Measurements from ENCODE around the gene USP24. TPM values are rescaled to one million over a fixed set of nuclear protein-coding genes. Genes with fewer than 3 reads are reported as not detected.

Gene USP24
- total RNA-seq, 2 donors from 2014 or later = 47.8 to 58.5 TPM

DNA sequence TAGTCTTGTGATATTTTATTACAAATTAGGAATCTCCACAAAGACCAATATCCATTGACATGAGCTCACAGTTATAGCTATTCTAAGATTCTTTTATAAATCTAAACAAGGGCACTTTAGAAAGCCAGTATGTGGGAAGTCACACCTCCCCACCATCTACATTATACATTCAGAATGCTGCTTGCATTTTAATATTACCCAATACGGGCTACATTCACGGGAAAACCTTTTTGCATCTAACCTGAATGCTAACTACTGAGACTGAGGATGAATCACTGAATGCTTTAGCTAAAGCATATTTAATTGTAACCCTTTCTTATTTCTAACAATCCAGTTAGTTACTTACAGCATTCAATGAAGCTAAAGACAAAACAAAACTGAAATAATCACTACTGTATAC, 122.7 kb downstream of the USP24 start:
- DNase-seq (ENCODE audit: low spot score) (no peak), ATAC-seq (ENCODE audit: insufficient number of reproducible peaks, low FRiP score, low read depth) (no peak)
- no peaks in the 10 kb centered on the region for H3K9me3 ChIP-seq
- H3K4me3 ChIP-seq = no peak overlapping the region
- TF ChIP-seq, protein P1, sequence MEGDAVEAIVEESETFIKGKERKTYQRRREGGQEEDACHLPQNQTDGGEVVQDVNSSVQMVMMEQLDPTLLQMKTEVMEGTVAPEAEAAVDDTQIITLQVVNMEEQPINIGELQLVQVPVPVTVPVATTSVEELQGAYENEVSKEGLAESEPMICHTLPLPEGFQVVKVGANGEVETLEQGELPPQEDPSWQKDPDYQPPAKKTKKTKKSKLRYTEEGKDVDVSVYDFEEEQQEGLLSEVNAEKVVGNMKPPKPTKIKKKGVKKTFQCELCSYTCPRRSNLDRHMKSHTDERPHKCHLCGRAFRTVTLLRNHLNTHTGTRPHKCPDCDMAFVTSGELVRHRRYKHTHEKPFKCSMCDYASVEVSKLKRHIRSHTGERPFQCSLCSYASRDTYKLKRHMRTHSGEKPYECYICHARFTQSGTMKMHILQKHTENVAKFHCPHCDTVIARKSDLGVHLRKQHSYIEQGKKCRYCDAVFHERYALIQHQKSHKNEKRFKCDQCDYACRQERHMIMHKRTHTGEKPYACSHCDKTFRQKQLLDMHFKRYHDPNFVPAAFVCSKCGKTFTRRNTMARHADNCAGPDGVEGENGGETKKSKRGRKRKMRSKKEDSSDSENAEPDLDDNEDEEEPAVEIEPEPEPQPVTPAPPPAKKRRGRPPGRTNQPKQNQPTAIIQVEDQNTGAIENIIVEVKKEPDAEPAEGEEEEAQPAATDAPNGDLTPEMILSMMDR (IDR thresholded peaks at IDR 0.05) = no peak
- H3K27ac ChIP-seq = no peak overlapping the region
- H3K36me3 ChIP-seq = peaks cover 63% of the 10 kb centered on the region
- H3K27me3 ChIP-seq (replicated peaks; ENCODE audit: insufficient read depth) = no peaks in the 10 kb centered on the region
- no peaks in the 10 kb centered on the region for H3K4me1 ChIP-seq (ENCODE audit: control insufficient read depth in 1 of 2, low read depth in 2 of 2)

- H3K36me3 ChIP-seq = peaks cover 58% of the 10 kb centered on the region
- H3K4me1 ChIP-seq (ENCODE audit: control insufficient read depth in 1 of 2, low read depth in 2 of 2) = no peaks in the 10 kb centered on the region
- no peak for ATAC-seq (ENCODE audit: insufficient number of reproducible peaks, low FRiP score, low read depth)
- no peak for DNase-seq (ENCODE audit: low spot score)
- no peak overlapping the region for H3K4me3 ChIP-seq
- TF ChIP-seq, protein P1 (IDR thresholded peaks at IDR 0.05) = no peak
- H3K27me3 ChIP-seq (replicated peaks; ENCODE audit: insufficient read depth) = no peaks in the 10 kb centered on the region
- H3K27ac ChIP-seq = no peak overlapping the region
- no peaks in the 10 kb centered on the region for H3K9me3 ChIP-seq
Observed at GRCh38 chr1:55089683-55090082, 125.5 kb downstream of the USP24 start.

DNA sequence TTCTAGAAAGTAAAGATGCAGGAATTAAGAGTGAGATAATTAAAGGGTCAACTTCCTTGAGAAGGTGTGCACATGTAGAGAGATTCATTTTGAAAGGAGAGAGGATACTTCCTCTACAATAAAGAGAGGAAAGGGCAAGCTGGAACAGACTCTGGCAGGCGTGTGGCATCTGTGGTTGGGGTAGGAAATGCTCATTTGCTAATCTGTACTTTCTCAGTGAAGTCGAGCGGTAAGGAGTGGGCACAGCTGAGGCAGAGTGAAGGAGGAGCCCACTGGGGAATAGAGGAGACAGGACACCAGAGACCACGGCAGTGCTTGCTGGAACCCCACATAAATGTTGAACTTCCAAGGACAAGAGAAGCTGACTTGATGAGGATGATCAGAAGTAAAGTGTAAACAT, 126.8 kb downstream of the USP24 start:
- Histone ChIP-seq H3K9me3 (no peaks in the 10 kb centered on the region), H3K4me3 (no peak overlapping the region), H3K27me3 (replicated peaks; ENCODE audit: insufficient read depth) (no peaks in the 10 kb centered on the region), H3K27ac (no peak overlapping the region), H3K36me3 (peaks cover 57% of the 10 kb centered on the region), H3K4me1 (ENCODE audit: control insufficient read depth in 1 of 2, low read depth in 2 of 2) (no peaks in the 10 kb centered on the region)
- TF ChIP-seq, protein P1 (IDR thresholded peaks at IDR 0.05) = no peak
- DNase-seq (ENCODE audit: low spot score) (no peak), ATAC-seq (ENCODE audit: insufficient number of reproducible peaks, low FRiP score, low read depth) (no peak)

- Histone ChIP-seq H3K27me3 (replicated peaks; ENCODE audit: insufficient read depth) (no peaks in the 10 kb centered on the region), H3K4me3 (no peak overlapping the region), H3K4me1 (ENCODE audit: control insufficient read depth in 1 of 2, low read depth in 2 of 2) (no peaks in the 10 kb centered on the region), H3K36me3 (peaks cover 56% of the 10 kb centered on the region), H3K27ac (no peak overlapping the region), H3K9me3 (no peaks in the 10 kb centered on the region)
- ATAC-seq (ENCODE audit: insufficient number of reproducible peaks, low FRiP score, low read depth) (no peak), DNase-seq (ENCODE audit: low spot score) (no peak)
- TF ChIP-seq, protein P1 (IDR thresholded peaks at IDR 0.05) = no peak
Observed at GRCh38 chr1:55087439-55087838, 127.7 kb downstream of the USP24 start.

DNA sequence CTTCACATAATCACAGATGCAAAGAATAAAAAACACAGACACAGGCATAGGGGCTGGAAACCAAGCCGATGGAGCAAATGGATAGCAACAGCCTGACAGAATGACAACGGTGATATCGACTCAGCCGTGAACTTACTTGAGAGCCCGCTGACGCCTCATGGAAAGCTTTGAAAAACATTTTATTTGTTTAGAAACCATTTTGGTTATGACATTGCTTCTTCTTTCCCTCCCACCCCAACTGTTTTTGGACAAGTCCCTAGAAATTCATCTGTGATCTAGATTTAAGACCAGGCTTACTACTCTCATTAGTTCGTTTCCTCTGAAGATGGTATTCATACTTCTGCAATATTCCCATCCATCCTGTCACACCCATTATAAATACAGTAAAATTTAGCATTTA, 130.9 kb downstream of the USP24 start:
- Histone ChIP-seq H3K4me3 (no peak overlapping the region), H3K36me3 (peaks cover 55% of the 10 kb centered on the region), H3K27ac (no peak overlapping the region), H3K27me3 (replicated peaks; ENCODE audit: insufficient read depth) (no peaks in the 10 kb centered on the region), H3K9me3 (no peaks in the 10 kb centered on the region), H3K4me1 (ENCODE audit: control insufficient read depth in 1 of 2, low read depth in 2 of 2) (no peaks in the 10 kb centered on the region)
- DNase-seq (ENCODE audit: low spot score) (no peak), ATAC-seq (ENCODE audit: insufficient number of reproducible peaks, low FRiP score, low read depth) (no peak)
- TF ChIP-seq, protein P1 (IDR thresholded peaks at IDR 0.05) = no peak

Data from thoracic aorta (tissue), 2 donors.